GM12873 (cell line): ENCODE data around the gene HIVEP3.

Experiments
- TF ChIP-seq, protein P1 (sequence below): IDR thresholded peaks from 2 replicates; pipeline ENCODE4 v1.5.1; 2012; ENCODE audit warnings: low read depth, mild to moderate bottlenecking, moderate library complexity, low read length, control low read depth; ENCODE audit not compliant: insufficient read depth; ENCODE audit errors: missing control alignments

Gene HIVEP3

DNA sequence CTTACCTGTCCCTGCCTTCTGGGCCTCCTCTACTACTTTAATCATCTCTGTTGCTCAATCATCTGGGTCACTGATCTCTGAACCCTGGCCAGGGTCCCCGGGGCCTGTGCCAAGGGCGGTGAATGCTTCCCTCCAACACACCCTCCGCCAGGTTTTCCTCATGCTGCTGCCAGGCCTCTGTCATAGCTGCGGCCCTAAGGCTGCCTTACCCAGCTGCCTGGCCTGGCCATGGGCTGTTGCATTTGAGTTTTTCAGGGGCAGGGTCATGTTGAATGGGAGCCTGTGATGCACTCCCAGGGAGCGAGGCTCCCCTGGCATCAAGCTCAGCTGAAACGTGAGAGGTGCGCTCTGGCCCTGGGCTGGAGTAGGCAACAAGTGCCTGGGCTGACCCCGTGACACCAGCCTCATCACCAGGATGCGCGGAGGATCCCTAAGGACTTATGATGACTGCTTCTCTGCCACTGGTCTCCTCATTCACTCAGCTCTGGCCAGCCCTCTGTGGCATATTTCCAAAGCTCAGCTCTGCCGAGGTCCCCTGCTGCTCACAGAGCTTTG is 441.8 kb downstream of the HIVEP3 start:
- TF ChIP-seq, protein P1, sequence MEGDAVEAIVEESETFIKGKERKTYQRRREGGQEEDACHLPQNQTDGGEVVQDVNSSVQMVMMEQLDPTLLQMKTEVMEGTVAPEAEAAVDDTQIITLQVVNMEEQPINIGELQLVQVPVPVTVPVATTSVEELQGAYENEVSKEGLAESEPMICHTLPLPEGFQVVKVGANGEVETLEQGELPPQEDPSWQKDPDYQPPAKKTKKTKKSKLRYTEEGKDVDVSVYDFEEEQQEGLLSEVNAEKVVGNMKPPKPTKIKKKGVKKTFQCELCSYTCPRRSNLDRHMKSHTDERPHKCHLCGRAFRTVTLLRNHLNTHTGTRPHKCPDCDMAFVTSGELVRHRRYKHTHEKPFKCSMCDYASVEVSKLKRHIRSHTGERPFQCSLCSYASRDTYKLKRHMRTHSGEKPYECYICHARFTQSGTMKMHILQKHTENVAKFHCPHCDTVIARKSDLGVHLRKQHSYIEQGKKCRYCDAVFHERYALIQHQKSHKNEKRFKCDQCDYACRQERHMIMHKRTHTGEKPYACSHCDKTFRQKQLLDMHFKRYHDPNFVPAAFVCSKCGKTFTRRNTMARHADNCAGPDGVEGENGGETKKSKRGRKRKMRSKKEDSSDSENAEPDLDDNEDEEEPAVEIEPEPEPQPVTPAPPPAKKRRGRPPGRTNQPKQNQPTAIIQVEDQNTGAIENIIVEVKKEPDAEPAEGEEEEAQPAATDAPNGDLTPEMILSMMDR = no peak

GRCh38 chr1:41475859-41476567 is 442.7 kb downstream of the HIVEP3 start:
- TF ChIP-seq, protein P1 = no peak

GRCh38 chr1:41475346-41475745 is 443.4 kb downstream of the HIVEP3 start:
- TF ChIP-seq, protein P1 = no peak

- TF ChIP-seq, protein P1 = no peak
Observed at GRCh38 chr1:41474490-41475271, 444.0 kb downstream of the HIVEP3 start.

- TF ChIP-seq, protein P1 = no peak
Observed at GRCh38 chr1:41473738-41474362, 444.9 kb downstream of the HIVEP3 start.

DNA sequence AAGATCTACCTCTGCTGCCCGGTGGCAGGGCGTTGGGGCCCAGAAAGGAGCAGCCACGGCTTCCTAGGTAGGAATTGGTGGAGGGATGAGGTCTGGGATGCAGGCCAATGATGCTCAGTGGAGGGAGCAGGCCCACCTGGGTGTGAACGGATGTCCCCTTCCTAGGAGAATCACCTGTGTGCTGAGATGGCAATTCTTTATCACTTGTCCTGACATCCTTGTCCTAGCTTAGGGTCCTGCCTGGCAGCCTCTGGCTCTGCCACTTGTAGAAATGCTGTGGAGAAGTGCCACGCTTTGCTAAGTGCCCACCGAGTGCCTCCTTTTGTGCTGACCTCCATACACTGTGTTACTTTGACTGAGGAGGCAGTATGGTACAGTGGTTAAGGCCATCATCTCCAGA is 447.1 kb downstream of the HIVEP3 start:
- TF ChIP-seq, protein P1 = no peak

DNA sequence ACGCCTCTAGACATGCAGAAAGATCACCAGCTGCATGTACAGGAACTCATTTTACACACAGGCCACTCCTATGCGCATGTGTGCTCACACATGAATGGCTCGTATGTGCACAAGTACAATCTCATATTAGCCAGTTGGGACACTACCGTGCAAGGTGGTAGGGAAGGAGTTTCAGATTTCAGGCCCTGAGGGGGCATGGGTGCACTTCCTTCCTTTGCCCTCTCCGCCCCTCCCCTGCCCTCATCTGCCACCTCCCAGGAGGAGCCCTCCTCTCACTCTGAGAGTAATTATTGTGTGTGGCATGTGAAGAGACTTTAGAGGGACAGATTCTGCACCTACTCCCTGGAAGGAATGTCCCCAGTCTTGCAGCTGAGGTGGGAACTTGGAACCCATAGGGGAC is 449.0 kb downstream of the HIVEP3 start:
- TF ChIP-seq, protein P1 = no peak
